B cell (primary cell): ENCODE measurements around the gene PHRF1. TPM values are rescaled to one million over a fixed set of nuclear protein-coding genes. Genes with fewer than 3 reads are reported as not detected.

Experiments
- ATAC-seq: fragments of 200-7000 bp; cut with Tn5 transposase; one replicate; pipeline ENCODE4 v1.10.0; 2021; ENCODE audit warnings: low read depth, mild to moderate bottlenecking, moderate number of reproducible peaks, moderate library complexity
- CTCF ChIA-PET: fragments of 350-600 bp; sonication (Branson Sonifier 250); formaldehyde crosslinking; loops from one replicate; lab custom pipeline; 2021; ENCODE audit warnings: antibody characterized with exemption, inconsistent platforms; lab: Charles Lee
- POLR2A ChIA-PET: fragments of 350-600 bp; sonication (Branson Sonifier 250); formaldehyde crosslinking; loops from one replicate; lab custom pipeline; 2021; ENCODE audit warnings: antibody characterized with exemption; lab: Charles Lee
- DNase-seq: peaks from one replicate; pipeline ENCODE4 v3.0.0; 2013
- H2AFZ ChIP-seq: 2 replicates; pipeline ENCODE4 v1.6.1; 2012; ENCODE audit warnings: mild to moderate bottlenecking, low read depth, low read length; ENCODE audit not compliant: insufficient read depth, poor library complexity, severe bottlenecking
- H3K27ac ChIP-seq, 2 donors: 1 replicate in 1 of 2; 2 replicates in 1 of 2; pipeline ENCODE4 v1.5.1; 2012 to 2013; ENCODE audit warnings: low read length in 2 of 2, mild to moderate bottlenecking in 2 of 2, moderate library complexity in 1 of 2
- H3K27me3 ChIP-seq, 4 experiments: fragments of 200-600 bp in 1 of 4; sonication (generic) in 1 of 4; replicated peaks in 1 of 4; 1 replicate in 2 of 4; 2 replicates in 2 of 4; pipeline versions ENCODE4 v1.6.1 to v1.7.0; 2013 to 2016; ENCODE audit warnings: low read length in 3 of 4, mild to moderate bottlenecking in 2 of 4, mixed read lengths in 1 of 4, moderate library complexity in 1 of 4; ENCODE audit not compliant: insufficient read depth in 4 of 4, control insufficient read depth in 3 of 4; ENCODE audit errors: control extremely low read depth in 1 of 4
- H3K36me3 ChIP-seq, 2 experiments: replicated peaks in 1 of 2; 1 replicate in 1 of 2; 2 replicates in 1 of 2; pipeline versions ENCODE4 v1.6.1 to v1.7.1; 2013; ENCODE audit warnings: low read length in 1 of 2; ENCODE audit not compliant: insufficient read depth in 2 of 2, control insufficient read depth in 1 of 2; ENCODE audit errors: control extremely low read depth in 1 of 2, extremely low read depth in 1 of 2
- H3K4me1 ChIP-seq, 2 donors: fragments of 200-600 bp in 1 of 2; sonication (generic) in 1 of 2; 1 replicate in 1 of 2; 2 replicates in 1 of 2; pipeline versions ENCODE4 v1.5.1 to v1.6.1; 2013 to 2017; ENCODE audit warnings: low read length in 2 of 2; ENCODE audit not compliant: control insufficient read depth in 2 of 2, insufficient read depth in 2 of 2
- H3K4me2 ChIP-seq: replicated peaks from 2 replicates; pipeline ENCODE3; 2012; ENCODE audit warnings: mild to moderate bottlenecking, low read depth, low read length; ENCODE audit not compliant: poor library complexity, severe bottlenecking
- H3K4me3 ChIP-seq, 5 experiments: fragments of 200-600 bp in 1 of 5; sonication (generic) in 1 of 5; 1 replicate in 3 of 5; 2 replicates in 2 of 5; pipeline versions ENCODE4 v1.5.1 to v1.7.0; 2011 to 2016; ENCODE audit warnings: low read length in 4 of 5, mild to moderate bottlenecking in 4 of 5, low read depth in 2 of 5, control low read depth in 1 of 5, moderate library complexity in 1 of 5; ENCODE audit not compliant: insufficient read depth in 1 of 5; ENCODE audit errors: control extremely low read depth in 1 of 5, extremely low read depth in 1 of 5
- H3K79me2 ChIP-seq: fragments of 200-600 bp; sonication (generic); one replicate; pipeline ENCODE4 v1.6.0; 2016; ENCODE audit warnings: low read length; ENCODE audit not compliant: control insufficient read depth, insufficient read depth
- H3K9ac ChIP-seq: fragments of 200-600 bp; sonication (generic); 2 replicates; pipeline ENCODE4 v1.6.1; 2017; ENCODE audit warnings: mild to moderate bottlenecking, low read length, moderate library complexity
- H3K9me3 ChIP-seq, 3 donors: one replicate each; pipeline versions ENCODE4 v1.6.1 to v1.7.1; 2013; ENCODE audit warnings: low read length in 2 of 3; ENCODE audit not compliant: control insufficient read depth in 2 of 3, insufficient read depth in 1 of 3; ENCODE audit errors: control extremely low read depth in 1 of 3
- H4K20me1 ChIP-seq: 2 replicates; pipeline ENCODE4 v1.6.0; 2012; ENCODE audit warnings: mild to moderate bottlenecking, low read length; ENCODE audit not compliant: insufficient read depth, control insufficient read depth, poor library complexity, severe bottlenecking
- H3K27ac Mint-ChIP-seq: one replicate; pipeline ENCODE4 v1.8.0; 2021; ENCODE audit warnings: mixed read lengths
- H3K27me3 Mint-ChIP-seq: one replicate; pipeline ENCODE4 v1.8.0; 2021; ENCODE audit warnings: mixed read lengths
- H3K4me1 Mint-ChIP-seq: one replicate; pipeline ENCODE4 v1.8.0; 2021; ENCODE audit warnings: mixed read lengths
- H3K4me3 Mint-ChIP-seq: one replicate; pipeline ENCODE4 v1.8.0; 2021; ENCODE audit warnings: mixed read lengths
- H3K9me3 Mint-ChIP-seq: one replicate; pipeline ENCODE4 v1.8.0; 2022; ENCODE audit warnings: mixed read lengths; ENCODE audit not compliant: insufficient read depth
- EZH2 ChIP-seq: IDR thresholded peaks from 2 replicates; pipeline ENCODE4 v1.6.1; 2012; ENCODE audit warnings: borderline replicate concordance, low read depth, mild to moderate bottlenecking, moderate library complexity, low read length; ENCODE audit not compliant: insufficient read depth, poor library complexity, severe bottlenecking
- WGBS: methylation state at CpG from one replicate; pipeline ENCODE4 v1.1.5; 2013; ENCODE audit warnings: missing lambda C conversion rate; ENCODE audit not compliant: insufficient coverage; 5-methylcytosine and 5-hydroxymethylcytosine counted together
- intact Hi-C: fragments of 100-400 bp; cut with micrococcal nuclease; formaldehyde crosslinking; loops from one replicate; pipeline ENCODE4 v1.10.0; 2022
- polyA plus RNA-seq: library from polyadenylated mRNA; depleted of rRNA; stranded (reverse); fragments of >200 nt; gene quantifications from 2 replicates; pipeline ENCODE4 v1.2.3, GENCODE V29; 2012
- total RNA-seq, 2 donors: library from RNA; stranded (reverse); fragments of 120-200 nt in 1 of 2; gene quantifications; 1 replicate in 1 of 2; 2 replicates in 1 of 2; pipeline versions ENCODE4 v1.2.3 to v1.2.4, GENCODE V29; 2013 to 2022
- TF ChIP-seq, protein P1 (sequence below): fragments of 200-600 bp; IDR thresholded peaks from one replicate; pipeline ENCODE4 v1.8.0; 2022; ENCODE audit warnings: antibody characterized with exemption, mild to moderate bottlenecking

PHRF1 gene
- total and polyA plus RNA-seq, 2 donors (not counting 1 experiment from before 2014, with no cell fraction given), result 22.3 to 57.9 TPM

DNA sequence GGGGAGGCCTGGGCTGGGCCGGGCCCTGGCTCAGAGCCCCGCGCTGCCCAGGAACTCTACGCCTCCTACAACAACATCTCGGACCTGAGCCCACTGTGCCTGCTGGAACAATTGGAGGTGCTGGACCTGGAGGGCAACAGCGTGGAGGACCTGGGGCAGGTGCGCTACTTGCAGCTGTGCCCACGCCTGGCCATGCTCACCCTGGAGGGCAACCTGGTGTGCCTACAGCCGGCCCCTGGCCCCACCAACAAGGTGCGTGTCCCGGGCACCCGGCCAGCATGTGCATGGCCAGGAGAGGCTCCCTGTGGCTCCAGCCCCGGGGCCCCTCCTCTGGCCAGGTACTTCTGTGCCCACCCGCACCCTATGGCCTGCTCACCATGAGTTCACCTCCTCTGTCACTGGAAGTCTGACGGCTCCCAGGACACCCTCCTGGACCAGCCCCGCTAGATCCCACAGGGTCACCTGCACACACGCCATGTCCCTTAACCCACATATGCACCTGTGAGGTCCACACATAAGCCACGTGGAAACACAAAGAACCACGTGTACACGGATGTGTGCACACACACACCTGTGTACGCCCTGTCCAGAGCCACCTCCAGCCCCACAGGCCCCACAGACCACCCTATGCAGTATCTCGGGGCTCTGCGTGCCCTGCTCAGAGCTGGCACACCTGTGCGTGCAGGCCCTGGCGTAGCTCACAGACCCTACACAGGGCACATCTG lies 26.1 kb upstream of the PHRF1 start:
- intact Hi-C loops, result no loop called here
- no peaks in the 10 kb centered on the region for H3K79me2 ChIP-seq
- Mint-ChIP-seq H3K27me3 (no peaks in the 10 kb centered on the region), H3K4me1 (peaks cover 10% of the 10 kb centered on the region), H3K27ac (no peak overlapping the region), H3K9me3 (no peaks in the 10 kb centered on the region), H3K4me3 (no peak overlapping the region)
- no peak for DNase-seq
- ChIA-PET POLR2A (interaction anchor here (0.7 kb wide), 1 partner anchor 183 kb away, joined by 3 read pairs; no protein-coding TSS in a partner anchor), CTCF (interaction anchor here (1.0 kb wide), 1 partner anchor 173 kb away, joined by 6 read pairs; no protein-coding TSS in a partner anchor)
- H3K27ac ChIP-seq, result no peak overlapping the region
- no peak overlapping the region for H2AFZ ChIP-seq
- no peak for ATAC-seq
- H3K36me3 ChIP-seq, result peaks cover 0 to 7% of the 10 kb centered on the region in 2 experiments
- H3K4me3 ChIP-seq, result no peak overlapping the region
- H3K9me3 ChIP-seq, result no peaks in the 10 kb centered on the region
- WGBS, result 98% methylated on average over 25 of the region's 25 CpGs
- peaks cover 11% of the 10 kb centered on the region for H4K20me1 ChIP-seq
- no peak overlapping the region for H3K9ac ChIP-seq
- H3K27me3 ChIP-seq, result peaks cover 0 to 4% (median 2%) of the 10 kb centered on the region in 4 experiments
- TF ChIP-seq, protein P1, sequence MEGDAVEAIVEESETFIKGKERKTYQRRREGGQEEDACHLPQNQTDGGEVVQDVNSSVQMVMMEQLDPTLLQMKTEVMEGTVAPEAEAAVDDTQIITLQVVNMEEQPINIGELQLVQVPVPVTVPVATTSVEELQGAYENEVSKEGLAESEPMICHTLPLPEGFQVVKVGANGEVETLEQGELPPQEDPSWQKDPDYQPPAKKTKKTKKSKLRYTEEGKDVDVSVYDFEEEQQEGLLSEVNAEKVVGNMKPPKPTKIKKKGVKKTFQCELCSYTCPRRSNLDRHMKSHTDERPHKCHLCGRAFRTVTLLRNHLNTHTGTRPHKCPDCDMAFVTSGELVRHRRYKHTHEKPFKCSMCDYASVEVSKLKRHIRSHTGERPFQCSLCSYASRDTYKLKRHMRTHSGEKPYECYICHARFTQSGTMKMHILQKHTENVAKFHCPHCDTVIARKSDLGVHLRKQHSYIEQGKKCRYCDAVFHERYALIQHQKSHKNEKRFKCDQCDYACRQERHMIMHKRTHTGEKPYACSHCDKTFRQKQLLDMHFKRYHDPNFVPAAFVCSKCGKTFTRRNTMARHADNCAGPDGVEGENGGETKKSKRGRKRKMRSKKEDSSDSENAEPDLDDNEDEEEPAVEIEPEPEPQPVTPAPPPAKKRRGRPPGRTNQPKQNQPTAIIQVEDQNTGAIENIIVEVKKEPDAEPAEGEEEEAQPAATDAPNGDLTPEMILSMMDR, result no peak
- H3K4me2 ChIP-seq, result no peak overlapping the region
- peaks cover 8 to 16% of the 10 kb centered on the region in 2 donors for H3K4me1 ChIP-seq

DNA sequence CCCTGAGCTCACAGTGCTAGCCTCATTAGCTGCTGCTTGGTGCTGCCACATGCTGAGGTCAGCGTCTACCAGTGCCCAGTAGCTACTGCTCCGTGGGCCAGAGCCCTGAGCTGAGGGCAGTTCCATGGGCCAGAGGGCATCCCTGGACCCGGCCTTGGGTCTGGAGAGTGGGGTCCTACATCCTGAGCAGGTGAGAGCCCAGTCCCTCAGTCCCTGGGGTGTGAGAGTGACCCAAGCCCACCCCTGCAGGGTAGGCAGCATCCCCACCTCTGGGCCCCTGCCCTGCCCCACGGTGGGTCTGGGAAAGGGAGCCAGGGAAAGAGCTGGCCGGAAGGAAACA lies 25.6 kb upstream of the PHRF1 start:
- H3K27ac Mint-ChIP-seq, result no peak overlapping the region
- Histone ChIP-seq H3K4me3 (no peak overlapping the region), H3K9ac (no peak overlapping the region), H3K27ac (no peak overlapping the region), H3K36me3 (peaks cover 0 to 7% of the 10 kb centered on the region in 2 experiments), H3K4me1 (peaks cover 8 to 16% of the 10 kb centered on the region in 2 donors), H3K4me2 (no peak overlapping the region), H4K20me1 (peaks cover 11% of the 10 kb centered on the region), H3K27me3 (peaks cover 0 to 4% (median 2%) of the 10 kb centered on the region in 4 experiments), H3K79me2 (no peaks in the 10 kb centered on the region), H2AFZ (no peak overlapping the region), H3K9me3 (no peaks in the 10 kb centered on the region)
- 87% methylated on average over 3 of the region's 5 CpGs for WGBS
- no peaks in the 10 kb centered on the region for H3K9me3 Mint-ChIP-seq
- POLR2A ChIA-PET, result interaction anchor here (0.7 kb wide), 1 partner anchor 183 kb away, joined by 3 read pairs; no protein-coding TSS in a partner anchor
- CTCF ChIA-PET, result interaction anchor here (0.5 to 1.0 kb wide), 2 partner anchors 173 to 346 kb away, joined by 3 to 6 read pairs; no protein-coding TSS in a partner anchor
- TF ChIP-seq, protein P1, result no peak
- no peak for TF ChIP-seq EZH2
- ATAC-seq (no peak), DNase-seq (no peak)
- H3K4me1 Mint-ChIP-seq, result peaks cover 10% of the 10 kb centered on the region
- intact Hi-C loops, result no loop called here
- no peaks in the 10 kb centered on the region for H3K27me3 Mint-ChIP-seq
- H3K4me3 Mint-ChIP-seq, result no peak overlapping the region
